ENCODE measurements around the gene GPR89A. TPM values are rescaled to one million over a fixed set of nuclear protein-coding genes. Genes with fewer than 3 reads are reported as not detected.

Gene GPR89A
- total and polyA plus RNA-seq, 8 donors, result 5.8 to 60.6 (median 14.6) TPM

- TF ChIP-seq CTCF (IDR thresholded peaks at IDR 0.05) (no peak), POLR2AphosphoS5 (IDR thresholded peaks at IDR 0.05) (no peak), POLR2A (IDR thresholded peaks at IDR 0.05) (no peak), EP300 (IDR thresholded peaks at IDR 0.05) (no peak)
- no peaks in the 10 kb centered on the region for H3K27me3 ChIP-seq
- no peak for DNase-seq
- H3K27ac ChIP-seq, result no peak overlapping the region
- H3K9me3 ChIP-seq, result no peaks in the 10 kb centered on the region
- intact Hi-C loops (cut with DNase I; ENCODE audit: low total_unique reads), result no loop called here
- no peak overlapping the region for H3K4me3 ChIP-seq
- WGBS, 5 donors, result 86 to 94% (median 92%) methylated on average over 7 of the region's 7 CpGs
- H3K36me3 ChIP-seq, result no peaks in the 10 kb centered on the region
- H3K4me1 ChIP-seq, result peaks cover 0 to 6% (median 0%) of the 10 kb centered on the region in 4 donors
Measured at GRCh38 chr1:145705622-145706021, 97.8 kb downstream of the GPR89A start.

GRCh38 chr1:145706086-145706664 lies 98.4 kb downstream of the GPR89A start:
- H3K27ac ChIP-seq, result no peak overlapping the region

GRCh38 chr1:145707183-145707867 lies 99.5 kb downstream of the GPR89A start, which contains the start of gene PDZK1:
Gene PDZK1, minus strand, starts transcription at chr1:145707368. Its CDS starts 19,347 bp downstream, at chr1:145688021.
- intact Hi-C loops (cut with DNase I; ENCODE audit: low total_unique reads), result no loop called here
- Histone ChIP-seq H3K4me3 (no peak within 1 kb of the TSS), H3K36me3 (no peaks in the 10 kb centered on the region), H3K27ac (peak within 1 kb of the TSS in 1 of 5 donors; percentile 34), H3K27me3 (no peaks in the 10 kb centered on the region), H3K4me1 (peaks cover 0 to 19% (median 0%) of the 10 kb centered on the region in 4 donors), H3K9me3 (no peaks in the 10 kb centered on the region)
- WGBS, 5 donors, result 56 to 69% (median 65%) methylated on average over 9 of the region's 9 CpGs
- peak in 1 of 2 donors; percentile 65 for DNase-seq
- no peak for TF ChIP-seq POLR2A (IDR thresholded peaks at IDR 0.05)
- TF ChIP-seq POLR2AphosphoS5 (IDR thresholded peaks at IDR 0.05), result no peak
- TF ChIP-seq CTCF (IDR thresholded peaks at IDR 0.05), result no peak
- TF ChIP-seq EP300 (IDR thresholded peaks at IDR 0.05), result no peak

More at GRCh38 chr1:145706086-145706664, 98.4 kb downstream of the GPR89A start:
- intact Hi-C loops (cut with DNase I; ENCODE audit: low total_unique reads), result no loop called here
- no peak for TF ChIP-seq POLR2A (IDR thresholded peaks at IDR 0.05)
- no peak for TF ChIP-seq CTCF (IDR thresholded peaks at IDR 0.05)
- Histone ChIP-seq H3K36me3 (no peaks in the 10 kb centered on the region), H3K4me1 (peaks cover 0 to 12% (median 0%) of the 10 kb centered on the region in 4 donors), H3K4me3 (no peak overlapping the region), H3K27me3 (no peaks in the 10 kb centered on the region), H3K9me3 (no peaks in the 10 kb centered on the region)
- no peak for DNase-seq
- 74 to 88% (median 79%) methylated on average over 2 of the region's 2 CpGs for WGBS, 5 donors

- TF ChIP-seq POLR2A (IDR thresholded peaks at IDR 0.05), result no peak
- no peaks in the 10 kb centered on the region for H3K9me3 ChIP-seq
- H3K36me3 ChIP-seq, result no peaks in the 10 kb centered on the region
- 60 to 67% (median 64%) methylated on average over 7 of the region's 7 CpGs for WGBS, 5 donors
- H3K27me3 ChIP-seq, result no peaks in the 10 kb centered on the region
- H3K4me3 ChIP-seq, result no peak overlapping the region
- no peak for DNase-seq
- peak overlapping the region in 1 of 5 donors; percentile 34 for H3K27ac ChIP-seq
- H3K4me1 ChIP-seq, result peaks cover 0 to 19% (median 0%) of the 10 kb centered on the region in 4 donors
- intact Hi-C loops (cut with DNase I; ENCODE audit: low total_unique reads), result no loop called here
Measured at GRCh38 chr1:145708063-145708462, 100.3 kb downstream of the GPR89A start.

All from stomach (tissue), 9 donors.